Astrocyte (in vitro differentiated cells and primary cell): ENCODE data around the gene SRGAP1. TPM values are rescaled to one million over a fixed set of nuclear protein-coding genes. Genes with fewer than 3 reads are reported as not detected.
A peak's percentile ranks its signal among the peaks of the same experiment; 100 is the strongest.

ENCODE experiments used
- DNase-seq: peaks from one replicate; pipeline ENCODE4 v3.0.0-alpha.2; 2010; ENCODE audit warnings: low read depth
- FAIRE-seq: peaks from 2 replicates; lab custom pipeline; 2011; peaks lifted over from hg19 to GRCh38; lab: Jason Lieb, UNC
- H2AFZ ChIP-seq: 2 replicates; pipeline ENCODE4 v1.6.0; 2012; ENCODE audit warnings: low read depth, low read length, inconsistent platforms
- H3K27ac ChIP-seq: 2 replicates; pipeline ENCODE4 v1.5.1; 2011; ENCODE audit warnings: low read depth, low read length, inconsistent platforms
- H3K27me3 ChIP-seq: 2 replicates; pipeline ENCODE4 v1.6.0; 2011; ENCODE audit warnings: low read length, inconsistent platforms; ENCODE audit not compliant: insufficient read depth
- H3K36me3 ChIP-seq: 2 replicates; pipeline ENCODE4 v1.5.1; 2011; ENCODE audit warnings: low read length, inconsistent platforms; ENCODE audit not compliant: insufficient read depth
- H3K4me1 ChIP-seq: 2 replicates; pipeline ENCODE4 v1.5.1; 2011; ENCODE audit warnings: low read length, inconsistent platforms; ENCODE audit not compliant: insufficient read depth
- H3K4me2 ChIP-seq: 2 replicates; pipeline ENCODE4 v1.6.0; 2012; ENCODE audit warnings: low read length, inconsistent platforms
- H3K4me3 ChIP-seq: 2 replicates; pipeline ENCODE4 v1.5.1; 2011; ENCODE audit warnings: low read depth, mild to moderate bottlenecking, low read length, inconsistent platforms; ENCODE audit not compliant: insufficient read depth
- H3K79me2 ChIP-seq: 2 replicates; pipeline ENCODE4 v1.6.0; 2012; ENCODE audit warnings: mild to moderate bottlenecking, low read length, inconsistent platforms; ENCODE audit not compliant: insufficient read depth
- H3K9ac ChIP-seq: 2 replicates; pipeline ENCODE4 v1.6.0; 2012; ENCODE audit warnings: mild to moderate bottlenecking, low read length, inconsistent platforms
- H3K9me3 ChIP-seq: 2 replicates; pipeline ENCODE4 v1.5.1; 2012; ENCODE audit warnings: low read depth, mild to moderate bottlenecking, low read length, inconsistent platforms; ENCODE audit not compliant: insufficient read depth
- H4K20me1 ChIP-seq: 2 replicates; pipeline ENCODE4 v1.6.0; 2012; ENCODE audit warnings: low read length, inconsistent platforms; ENCODE audit not compliant: insufficient read depth
- H3K27ac Mint-ChIP-seq: one replicate; pipeline ENCODE4 v1.8.0; 2021; ENCODE audit warnings: mild to moderate bottlenecking, mixed read lengths; ENCODE audit not compliant: unreplicated experiment
- H3K27me3 Mint-ChIP-seq: one replicate; pipeline ENCODE4 v1.8.0; 2021; ENCODE audit warnings: low read depth, mixed read lengths; ENCODE audit not compliant: unreplicated experiment
- H3K36me3 Mint-ChIP-seq: one replicate; pipeline ENCODE4 v1.8.0; 2021; ENCODE audit warnings: low read depth, mixed read lengths; ENCODE audit not compliant: unreplicated experiment
- H3K4me1 Mint-ChIP-seq: one replicate; pipeline ENCODE4 v1.8.0; 2021; ENCODE audit warnings: low read depth, mixed read lengths; ENCODE audit not compliant: unreplicated experiment
- H3K4me3 Mint-ChIP-seq: one replicate; pipeline ENCODE4 v1.8.0; 2021; ENCODE audit warnings: mild to moderate bottlenecking, moderate library complexity, mixed read lengths; ENCODE audit not compliant: unreplicated experiment
- H3K9me3 Mint-ChIP-seq: one replicate; pipeline ENCODE4 v1.8.0; 2021; ENCODE audit warnings: mild to moderate bottlenecking, mixed read lengths; ENCODE audit not compliant: unreplicated experiment
- EZH2 ChIP-seq: IDR thresholded peaks from 2 replicates; pipeline ENCODE4 v1.6.1; 2012; ENCODE audit warnings: mild to moderate bottlenecking, low read length, inconsistent platforms; ENCODE audit not compliant: insufficient read depth
- total RNA-seq: library from RNA; stranded (reverse); gene quantifications from 2 replicates; pipeline ENCODE4 v1.2.1, GENCODE V29; 2021
- TF ChIP-seq, protein P1 (sequence below): IDR thresholded peaks from 2 replicates; pipeline ENCODE4 v1.5.1; 2011; ENCODE audit warnings: low read depth, mild to moderate bottlenecking, inconsistent platforms, low read length, moderate library complexity; ENCODE audit not compliant: insufficient read depth

Gene SRGAP1
- total RNA-seq, 1 donor from 2014 or later, result 15.2 TPM

DNA sequence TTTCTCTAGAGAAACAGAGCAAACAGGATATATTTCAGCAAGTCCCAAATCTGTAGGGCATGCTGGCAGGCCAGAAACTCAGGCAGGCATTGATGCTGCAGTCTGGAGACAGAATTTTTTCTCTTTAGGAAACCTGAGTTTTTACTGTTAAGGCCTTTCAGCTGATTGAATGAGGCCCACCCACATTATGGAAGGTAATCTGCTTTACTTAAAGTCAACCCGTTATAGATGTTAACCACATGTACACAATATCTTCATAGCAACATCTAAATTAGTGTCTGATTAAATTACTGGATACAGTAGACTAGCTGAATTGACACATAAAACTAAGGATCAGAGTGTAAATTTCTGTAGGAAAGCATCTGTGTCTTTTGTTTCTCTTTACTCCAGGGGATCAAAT is 65.2 kb downstream of the SRGAP1 start:
- no peak overlapping the region for H2AFZ ChIP-seq
- Mint-ChIP-seq H3K4me3 (no peak overlapping the region), H3K27ac (no peak overlapping the region), H3K4me1 (peaks cover 14% of the 10 kb centered on the region), H3K36me3 (no peaks in the 10 kb centered on the region), H3K9me3 (no peaks in the 10 kb centered on the region), H3K27me3 (no peaks in the 10 kb centered on the region)
- H3K27ac ChIP-seq, result no peak overlapping the region
- no peaks in the 10 kb centered on the region for H3K9me3 ChIP-seq
- FAIRE-seq (no peak), DNase-seq (no peak)
- H3K27me3 ChIP-seq, result no peaks in the 10 kb centered on the region
- peaks cover 81% of the 10 kb centered on the region for H3K79me2 ChIP-seq
- no peaks in the 10 kb centered on the region for H3K4me1 ChIP-seq
- no peak overlapping the region for H3K4me3 ChIP-seq
- TF ChIP-seq EZH2, result no peak
- TF ChIP-seq, protein P1, sequence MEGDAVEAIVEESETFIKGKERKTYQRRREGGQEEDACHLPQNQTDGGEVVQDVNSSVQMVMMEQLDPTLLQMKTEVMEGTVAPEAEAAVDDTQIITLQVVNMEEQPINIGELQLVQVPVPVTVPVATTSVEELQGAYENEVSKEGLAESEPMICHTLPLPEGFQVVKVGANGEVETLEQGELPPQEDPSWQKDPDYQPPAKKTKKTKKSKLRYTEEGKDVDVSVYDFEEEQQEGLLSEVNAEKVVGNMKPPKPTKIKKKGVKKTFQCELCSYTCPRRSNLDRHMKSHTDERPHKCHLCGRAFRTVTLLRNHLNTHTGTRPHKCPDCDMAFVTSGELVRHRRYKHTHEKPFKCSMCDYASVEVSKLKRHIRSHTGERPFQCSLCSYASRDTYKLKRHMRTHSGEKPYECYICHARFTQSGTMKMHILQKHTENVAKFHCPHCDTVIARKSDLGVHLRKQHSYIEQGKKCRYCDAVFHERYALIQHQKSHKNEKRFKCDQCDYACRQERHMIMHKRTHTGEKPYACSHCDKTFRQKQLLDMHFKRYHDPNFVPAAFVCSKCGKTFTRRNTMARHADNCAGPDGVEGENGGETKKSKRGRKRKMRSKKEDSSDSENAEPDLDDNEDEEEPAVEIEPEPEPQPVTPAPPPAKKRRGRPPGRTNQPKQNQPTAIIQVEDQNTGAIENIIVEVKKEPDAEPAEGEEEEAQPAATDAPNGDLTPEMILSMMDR, result no peak
- H3K9ac ChIP-seq, result no peak overlapping the region
- no peak overlapping the region for H3K4me2 ChIP-seq
- no peaks in the 10 kb centered on the region for H3K36me3 ChIP-seq
- peaks cover 27% of the 10 kb centered on the region for H4K20me1 ChIP-seq

DNA sequence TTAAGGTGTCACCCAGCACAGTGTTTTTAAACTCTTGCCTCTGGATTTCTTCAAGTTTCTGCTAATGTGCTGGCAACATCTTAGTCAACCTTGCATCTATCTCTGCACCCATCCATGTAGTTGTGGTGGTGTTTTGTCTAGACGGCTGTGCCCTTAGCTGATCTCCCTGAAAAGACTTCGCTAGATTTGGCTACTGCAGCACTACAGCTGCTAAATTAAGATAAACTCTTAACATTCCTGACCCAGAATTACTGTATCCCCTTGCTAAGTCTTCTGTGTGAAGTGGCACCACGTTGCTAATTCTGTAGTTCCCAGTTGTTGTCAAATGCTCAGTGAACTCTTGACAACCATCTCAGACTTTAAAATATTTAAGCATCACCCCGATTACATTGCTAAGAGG is 66.8 kb downstream of the SRGAP1 start:
- peak overlapping the region; percentile 64 for H3K27ac Mint-ChIP-seq
- Histone ChIP-seq H4K20me1 (peaks cover 17% of the 10 kb centered on the region), H3K27me3 (no peaks in the 10 kb centered on the region), H3K9me3 (no peaks in the 10 kb centered on the region), H2AFZ (no peak overlapping the region), H3K4me1 (peaks cover 9% of the 10 kb centered on the region), H3K9ac (no peak overlapping the region), H3K79me2 (peaks cover 83% of the 10 kb centered on the region), H3K27ac (no peak overlapping the region), H3K36me3 (no peaks in the 10 kb centered on the region), H3K4me2 (no peak overlapping the region), H3K4me3 (no peak overlapping the region)
- DNase-seq (peak; percentile 31), FAIRE-seq (no peak)
- H3K27me3 Mint-ChIP-seq, result no peaks in the 10 kb centered on the region
- no peaks in the 10 kb centered on the region for H3K36me3 Mint-ChIP-seq
- no peak for TF ChIP-seq EZH2
- TF ChIP-seq, protein P1, result no peak
- no peak overlapping the region for H3K4me3 Mint-ChIP-seq
- H3K9me3 Mint-ChIP-seq, result no peaks in the 10 kb centered on the region
- peaks cover 20% of the 10 kb centered on the region for H3K4me1 Mint-ChIP-seq

DNA sequence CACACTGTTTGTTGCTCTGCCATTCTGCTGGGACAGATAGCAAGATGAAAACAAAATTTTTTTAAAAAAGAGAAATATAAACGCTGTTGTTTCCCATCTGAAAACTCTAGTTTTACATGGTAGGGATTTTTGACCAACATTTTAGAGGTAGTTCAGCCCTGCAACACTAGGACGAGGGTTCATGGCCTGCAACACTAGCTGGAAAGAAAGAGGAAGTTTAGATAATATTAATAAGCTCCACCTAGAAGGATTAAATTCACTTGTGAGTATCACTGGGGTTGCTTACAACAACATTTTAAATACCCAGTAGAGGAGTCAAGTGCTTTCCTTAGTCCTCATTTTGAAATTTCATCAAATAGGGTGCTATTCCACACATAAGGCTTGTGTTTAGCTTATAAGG is 68.2 kb downstream of the SRGAP1 start:
- peaks cover 84% of the 10 kb centered on the region for H3K79me2 ChIP-seq
- no peaks in the 10 kb centered on the region for H3K27me3 Mint-ChIP-seq
- peaks cover 17% of the 10 kb centered on the region for H4K20me1 ChIP-seq
- H3K4me3 ChIP-seq, result no peak overlapping the region
- peaks cover 31% of the 10 kb centered on the region for H3K4me1 Mint-ChIP-seq
- H3K4me1 ChIP-seq, result peaks cover 22% of the 10 kb centered on the region
- no peak overlapping the region for H3K9ac ChIP-seq
- no peaks in the 10 kb centered on the region for H3K36me3 ChIP-seq
- H3K4me3 Mint-ChIP-seq, result no peak overlapping the region
- no peak overlapping the region for H3K27ac ChIP-seq
- FAIRE-seq, result no peak
- H3K9me3 Mint-ChIP-seq, result no peaks in the 10 kb centered on the region
- H3K36me3 Mint-ChIP-seq, result no peaks in the 10 kb centered on the region
- no peak overlapping the region for H2AFZ ChIP-seq
- H3K4me2 ChIP-seq, result no peak overlapping the region
- DNase-seq, result no peak
- no peaks in the 10 kb centered on the region for H3K9me3 ChIP-seq
- TF ChIP-seq, protein P1, result no peak
- TF ChIP-seq EZH2, result no peak
- no peaks in the 10 kb centered on the region for H3K27me3 ChIP-seq
- no peak overlapping the region for H3K27ac Mint-ChIP-seq
